ENCODE measurements around the gene SLAMF8. TPM values are rescaled to one million over a fixed set of nuclear protein-coding genes. Genes with fewer than 3 reads are reported as not detected.

Gene SLAMF8
- total RNA-seq, 2 donors from 2014 or later = not detected

- no peak overlapping the region for H3K27ac ChIP-seq (ENCODE audit: low read depth, low read length)
- H3K4me3 Mint-ChIP-seq = no peak overlapping the region
- TF ChIP-seq CTCF (conservative IDR thresholded peaks at IDR 0.05) = no peak
- peaks cover 9% of the 10 kb centered on the region for H3K4me1 ChIP-seq (ENCODE audit: control insufficient read depth, insufficient read depth, low read length)
- peaks cover 62% of the 10 kb centered on the region for H3K27me3 ChIP-seq (ENCODE audit: control insufficient read depth, insufficient read depth, low read length, poor library complexity, severe bottlenecking)
- H3K9ac ChIP-seq (ENCODE audit: extremely low read depth, low read length, poor library complexity, severe bottlenecking) = no peak overlapping the region
- H3K36me3 ChIP-seq (ENCODE audit: control insufficient read depth, insufficient read depth, low read length) = no peaks in the 10 kb centered on the region
- WGBS, 2 experiments (ENCODE audit: insufficient coverage in 1 of 2, insufficient read length in 1 of 2) = 98 to 100% methylated on average over 2 to 3 of the region's 3 CpGs
- H3K4me1 Mint-ChIP-seq = peaks cover 48% of the 10 kb centered on the region
- H3K4me3 ChIP-seq (ENCODE audit: low read length) = no peak overlapping the region
- H3K27me3 Mint-ChIP-seq (ENCODE audit: insufficient read depth) = peaks cover 77% of the 10 kb centered on the region
- H3K36me3 Mint-ChIP-seq (ENCODE audit: low read depth) = no peaks in the 10 kb centered on the region
- no peak for DNase-seq
- no peaks in the 10 kb centered on the region for H3K9me3 ChIP-seq (ENCODE audit: control insufficient read depth, low read length)
- no peaks in the 10 kb centered on the region for H3K9me3 Mint-ChIP-seq
- H3K27ac Mint-ChIP-seq = no peak overlapping the region
Observed at GRCh38 chr1:159827549-159827948, 876 bp downstream of the SLAMF8 start.

GRCh38 chr1:159828176-159828575, 1.5 kb downstream of the SLAMF8 start:
- Mint-ChIP-seq H3K27ac (no peak overlapping the region), H3K4me3 (no peak overlapping the region), H3K4me1 (peaks cover 43% of the 10 kb centered on the region), H3K9me3 (no peaks in the 10 kb centered on the region), H3K36me3 (ENCODE audit: low read depth) (no peaks in the 10 kb centered on the region), H3K27me3 (ENCODE audit: insufficient read depth) (peaks cover 77% of the 10 kb centered on the region)
- no peak for DNase-seq
- TF ChIP-seq CTCF (conservative IDR thresholded peaks at IDR 0.05) = no peak
- Histone ChIP-seq H3K4me3 (ENCODE audit: low read length) (no peak overlapping the region), H3K27ac (ENCODE audit: low read depth, low read length) (no peak overlapping the region), H3K4me1 (ENCODE audit: control insufficient read depth, insufficient read depth, low read length) (peaks cover 9% of the 10 kb centered on the region), H3K27me3 (ENCODE audit: control insufficient read depth, insufficient read depth, low read length, poor library complexity, severe bottlenecking) (peaks cover 63% of the 10 kb centered on the region), H3K9me3 (ENCODE audit: control insufficient read depth, low read length) (no peaks in the 10 kb centered on the region), H3K9ac (ENCODE audit: extremely low read depth, low read length, poor library complexity, severe bottlenecking) (no peak overlapping the region), H3K36me3 (ENCODE audit: control insufficient read depth, insufficient read depth, low read length) (no peaks in the 10 kb centered on the region)
- WGBS, 2 experiments (ENCODE audit: insufficient coverage in 1 of 2, insufficient read length in 1 of 2) = 71 to 78% methylated on average over 2 to 3 of the region's 3 CpGs

GRCh38 chr1:159828581-159829272, 2.1 kb downstream of the SLAMF8 start:
- H3K36me3 Mint-ChIP-seq (ENCODE audit: low read depth) = no peaks in the 10 kb centered on the region
- peaks cover 78% of the 10 kb centered on the region for H3K27me3 Mint-ChIP-seq (ENCODE audit: insufficient read depth)
- Histone ChIP-seq H3K36me3 (ENCODE audit: control insufficient read depth, insufficient read depth, low read length) (no peaks in the 10 kb centered on the region), H3K4me1 (ENCODE audit: control insufficient read depth, insufficient read depth, low read length) (peaks cover 7% of the 10 kb centered on the region), H3K9me3 (ENCODE audit: control insufficient read depth, low read length) (no peaks in the 10 kb centered on the region), H3K9ac (ENCODE audit: extremely low read depth, low read length, poor library complexity, severe bottlenecking) (no peak overlapping the region), H3K27me3 (ENCODE audit: control insufficient read depth, insufficient read depth, low read length, poor library complexity, severe bottlenecking) (peaks cover 67% of the 10 kb centered on the region), H3K27ac (ENCODE audit: low read depth, low read length) (no peak overlapping the region), H3K4me3 (ENCODE audit: low read length) (no peak overlapping the region)
- H3K4me3 Mint-ChIP-seq = no peak overlapping the region
- peaks cover 37% of the 10 kb centered on the region for H3K4me1 Mint-ChIP-seq
- DNase-seq = no peak
- 88 to 94% methylated on average over 10 to 11 of the region's 11 CpGs for WGBS, 2 experiments (ENCODE audit: insufficient coverage in 1 of 2, insufficient read length in 1 of 2)
- no peak overlapping the region for H3K27ac Mint-ChIP-seq
- no peak for TF ChIP-seq CTCF (conservative IDR thresholded peaks at IDR 0.05)
- no peaks in the 10 kb centered on the region for H3K9me3 Mint-ChIP-seq

All from endodermal cell (in vitro differentiated cells).